Endothelial cell of umbilical vein (primary cell): ENCODE measurements around the gene ADA. TPM values are rescaled to one million over a fixed set of nuclear protein-coding genes. Genes with fewer than 3 reads are reported as not detected.

Experiments used
- BruUV-seq: library from RNA; stranded (reverse); fragments of 400-500 nt; replicated peaks from 2 replicates; lab custom pipeline; 2021; lab: Mats Ljungman, UMichigan
- CTCF ChIA-PET: fragments of 300-600, 350-600 bp; sonication (Branson Sonifier 250); formaldehyde crosslinking; loops from one replicate; lab custom pipeline; 2021; ENCODE audit warnings: antibody characterized with exemption, inconsistent platforms; lab: Charles Lee
- POLR2A ChIA-PET: fragments of 300-600, 350-600 bp; sonication (Branson Sonifier 250); formaldehyde crosslinking; loops from one replicate; lab custom pipeline; 2021; ENCODE audit warnings: antibody characterized with exemption, inconsistent platforms; lab: Charles Lee
- DNase-seq: peaks from one replicate; pipeline ENCODE4 v3.0.0-alpha.2; 2011; ENCODE audit warnings: low read depth, low spot score
- FAIRE-seq: peaks from 2 replicates; lab custom pipeline; 2011; peaks lifted over from hg19 to GRCh38; lab: Jason Lieb, UNC
- H2AFZ ChIP-seq: 2 replicates; pipeline ENCODE4 v1.6.0; 2012; ENCODE audit warnings: low read depth, low read length, control low read depth, inconsistent platforms
- H3K27ac ChIP-seq: 2 replicates; pipeline ENCODE4 v1.5.1; 2011; ENCODE audit warnings: low read depth, mild to moderate bottlenecking, control low read depth, low read length, moderate library complexity; ENCODE audit not compliant: insufficient read depth
- H3K27me3 ChIP-seq, 2 experiments: 2 replicates each; pipeline versions ENCODE4 v1.6.0 to v1.6.1; 2011; ENCODE audit warnings: low read length in 2 of 2, mixed read lengths in 1 of 2; ENCODE audit not compliant: control insufficient read depth in 2 of 2, insufficient read depth in 2 of 2
- H3K36me3 ChIP-seq, 2 experiments: 2 replicates in 1 of 2; 3 replicates in 1 of 2; pipeline ENCODE4 v1.5.1; 2011; ENCODE audit warnings: low read length in 2 of 2, mild to moderate bottlenecking in 1 of 2, moderate library complexity in 1 of 2; ENCODE audit not compliant: control insufficient read depth in 2 of 2, insufficient read depth in 2 of 2; ENCODE audit errors: extremely low read depth in 1 of 2
- H3K4me1 ChIP-seq: 3 replicates; pipeline ENCODE4 v1.5.1; 2011; ENCODE audit warnings: mild to moderate bottlenecking, low read length; ENCODE audit not compliant: control insufficient read depth, insufficient read depth; ENCODE audit errors: extremely low read depth
- H3K4me2 ChIP-seq: 2 replicates; pipeline ENCODE4 v1.6.1; 2011; ENCODE audit warnings: low read length, control low read depth, mixed read lengths; ENCODE audit not compliant: insufficient read depth
- H3K4me3 ChIP-seq, 3 experiments: fragments of 200-600 bp in 1 of 3; sonication (generic), shearing (Covaris generic) in 1 of 3; replicated peaks in 1 of 3; 2 replicates each; pipeline ENCODE4 v1.5.1; 2011 to 2016; ENCODE audit warnings: control low read depth in 3 of 3, low read length in 3 of 3, mild to moderate bottlenecking in 2 of 3, inconsistent platforms in 1 of 3, low read depth in 1 of 3, moderate library complexity in 1 of 3; ENCODE audit not compliant: insufficient read depth in 1 of 3
- H3K79me2 ChIP-seq: 2 replicates; pipeline ENCODE4 v1.6.0; 2012; ENCODE audit warnings: low read length, inconsistent platforms; ENCODE audit not compliant: control insufficient read depth, insufficient read depth
- H3K9ac ChIP-seq: replicated peaks from 2 replicates; pipeline ENCODE3; 2011; ENCODE audit warnings: low read length, control low read depth; ENCODE audit not compliant: insufficient read depth; ENCODE audit errors: extremely low read depth
- H3K9me1 ChIP-seq: replicated peaks from 3 replicates; pipeline ENCODE4 v1.6.0; 2011; ENCODE audit warnings: mild to moderate bottlenecking, low read length; ENCODE audit not compliant: control insufficient read depth, insufficient read depth; ENCODE audit errors: extremely low read depth
- H3K9me3 ChIP-seq: replicated peaks from 2 replicates; pipeline ENCODE4 v1.5.1; 2012; ENCODE audit warnings: low read length, inconsistent platforms; ENCODE audit not compliant: control insufficient read depth, insufficient read depth
- H4K20me1 ChIP-seq: replicated peaks from 2 replicates; pipeline ENCODE3; 2011; ENCODE audit warnings: mild to moderate bottlenecking, low read length; ENCODE audit not compliant: control insufficient read depth, insufficient read depth; ENCODE audit errors: extremely low read depth
- CTCF ChIP-seq, 2 donors: IDR thresholded peaks; 1 replicate in 1 of 2; 2 replicates in 1 of 2; pipeline ENCODE4 v1.5.1; 2011; ENCODE audit warnings: low read length in 2 of 2, mild to moderate bottlenecking in 2 of 2, moderate library complexity in 2 of 2, control low read depth in 1 of 2, inconsistent platforms in 1 of 2, low read depth in 1 of 2; ENCODE audit not compliant: insufficient read depth in 1 of 2; ENCODE audit errors: extremely low read depth in 1 of 2
- EZH2 ChIP-seq: IDR thresholded peaks from 2 replicates; pipeline ENCODE4 v1.6.1; 2012; ENCODE audit warnings: borderline replicate concordance, low read depth, mild to moderate bottlenecking, moderate library complexity, low read length, inconsistent platforms; ENCODE audit not compliant: severe bottlenecking
- FOS ChIP-seq: IDR thresholded peaks from 2 replicates; pipeline ENCODE4 v1.6.1; 2011; ENCODE audit warnings: mild to moderate bottlenecking, low read length, moderate library complexity, borderline replicate concordance; ENCODE audit not compliant: insufficient read depth
- GATA2 ChIP-seq: IDR thresholded peaks from 2 replicates; pipeline ENCODE4 v1.7.0; 2011; ENCODE audit warnings: low read depth, mild to moderate bottlenecking, moderate library complexity, mixed read lengths, low read length; ENCODE audit not compliant: insufficient read length, insufficient read depth
- JUN ChIP-seq: IDR thresholded peaks from 2 replicates; pipeline ENCODE4 v1.6.1; 2011; ENCODE audit warnings: borderline replicate concordance, low read depth; ENCODE audit not compliant: insufficient read length, insufficient read depth
- MAX ChIP-seq: IDR thresholded peaks from 2 replicates; pipeline ENCODE4 v1.6.1; 2011; ENCODE audit not compliant: insufficient read depth, insufficient read length
- MYC ChIP-seq: IDR thresholded peaks from one replicate; pipeline ENCODE4 v1.6.1; 2011; ENCODE audit warnings: mild to moderate bottlenecking, low read depth, low read length
- POLR2A ChIP-seq: IDR thresholded peaks from 2 replicates; pipeline ENCODE4 v1.6.1; 2012; ENCODE audit warnings: low read depth, mild to moderate bottlenecking, control low read depth, low read length
- POLR2AphosphoS5 ChIP-seq: IDR thresholded peaks from 2 replicates; pipeline ENCODE4 v1.6.1; 2012; ENCODE audit warnings: low read depth, mild to moderate bottlenecking, control low read depth, low read length, moderate library complexity; ENCODE audit not compliant: insufficient read depth
- dilution Hi-C: fragments of 300-500 bp; cut with MboI; formaldehyde crosslinking; loops from one replicate; pipeline ENCODE4 v1.15.0; 2019; ENCODE audit warnings: low sequenced_read_pairs; ENCODE audit not compliant: extremely low pct_ligation_motif_present
- intact Hi-C: fragments of 100-400 bp; cut with micrococcal nuclease; formaldehyde crosslinking; loops from one replicate; pipeline ENCODE4 v1.10.0; 2022
- polyA plus RNA-seq, 4 experiments: library from polyadenylated mRNA; depleted of rRNA in 3 of 4; stranded (reverse) in 3 of 4; unstranded in 1 of 4; fragments of >200 nt; gene quantifications; 2 replicates each; pipeline versions ENCODE4 v1.2.1 to v1.2.3, GENCODE V29; 2011 to 2012; ENCODE audit warnings: missing spikeins in 1 of 4
- total RNA-seq: library from RNA; stranded (reverse); gene quantifications from 2 replicates; pipeline ENCODE4 v1.2.3, GENCODE V29; 2021

The ADA gene
- total and polyA plus RNA-seq, 2 donors (not counting 3 experiments of a cell fraction or from before 2014, with no cell fraction given): 26.3 to 33.1 TPM

GRCh38 chr20:44603327-44603726 lies 48.2 kb downstream of the ADA start:
- Histone ChIP-seq H3K79me2 (peaks cover 71% of the 10 kb centered on the region), H3K9ac (no peak overlapping the region), H3K27ac (no peak overlapping the region), H3K4me1 (peaks cover 42% of the 10 kb centered on the region), H3K4me2 (no peak overlapping the region), H3K9me1 (no peaks in the 10 kb centered on the region), H2AFZ (no peak overlapping the region), H4K20me1 (no peaks in the 10 kb centered on the region), H3K27me3 (no peaks in the 10 kb centered on the region), H3K9me3 (no peaks in the 10 kb centered on the region), H3K4me3 (no peak overlapping the region), H3K36me3 (peaks cover 0 to 5% of the 10 kb centered on the region in 2 experiments)
- BruUV-seq: no TSS peak
- CTCF ChIA-PET: interaction anchor here (0.9 to 3.0 kb wide), 3 partner anchors 27 to 80 kb away, joined by 3 to 24 read pairs (median 5); no protein-coding TSS in a partner anchor
- dilution Hi-C loops: no loop called here
- no peak for FAIRE-seq
- TF ChIP-seq MYC: no peak
- no peak for TF ChIP-seq GATA2
- TF ChIP-seq EZH2: no peak
- no peak for TF ChIP-seq FOS
- no peak for TF ChIP-seq JUN
- TF ChIP-seq CTCF (IDR thresholded peaks at IDR 0.05; ENCODE audit: extremely low read depth in 1 of 2, insufficient read depth in 1 of 2, low read depth in 1 of 2, low read length in 2 of 2): no peak
- TF ChIP-seq MAX: no peak
- no peak for TF ChIP-seq POLR2A
- no peak for TF ChIP-seq POLR2AphosphoS5
- intact Hi-C loops: no loop called here
- DNase-seq: no peak
- POLR2A ChIA-PET: no interaction called here
